ENCODE results near the gene POLR2C.

Gene POLR2C

GRCh38 chr16:57432505-57432904 is 30.0 kb upstream of the POLR2C start:
- H3K36me3 ChIP-seq (ENCODE audit: insufficient read depth, low read length) = peaks cover 74% of the 10 kb centered on the region; the same call in 1 of the 2 replicates
- H3K9me3 ChIP-seq (ENCODE audit: insufficient read depth, low read depth, low read length) = no peaks in the 10 kb centered on the region
- H3K4me1 ChIP-seq (ENCODE audit: insufficient read depth, low read length, poor library complexity, severe bottlenecking) = no peaks in the 10 kb centered on the region

GRCh38 chr16:57432989-57433388 is 29.5 kb upstream of the POLR2C start:
- H3K9me3 ChIP-seq (ENCODE audit: insufficient read depth, low read depth, low read length) = no peaks in the 10 kb centered on the region
- no peaks in the 10 kb centered on the region for H3K4me1 ChIP-seq (ENCODE audit: insufficient read depth, low read length, poor library complexity, severe bottlenecking)
- no peaks in the 10 kb centered on the region for H3K27me3 ChIP-seq (ENCODE audit: insufficient read depth, low read length, poor library complexity, severe bottlenecking)
- H3F3A ChIP-seq (ENCODE audit: low read depth) = no peaks in the 10 kb centered on the region
- no peak overlapping the region for H3K4me3 ChIP-seq (ENCODE audit: low read length, poor library complexity, severe bottlenecking)
- no peak overlapping the region for H3K4me2 ChIP-seq (ENCODE audit: low read depth, low read length, poor library complexity, severe bottlenecking)
- H3K79me2 ChIP-seq (ENCODE audit: insufficient read depth, low read length) = no peaks in the 10 kb centered on the region
- no peak overlapping the region for H2AFZ ChIP-seq (ENCODE audit: low read length)
- H3K36me3 ChIP-seq (ENCODE audit: insufficient read depth, low read length) = peaks cover 73% of the 10 kb centered on the region; the same call in 1 of the 2 replicates
- TF ChIP-seq EZH2phosphoT487 (IDR thresholded peaks at IDR 0.05; ENCODE audit: borderline replicate concordance) (no peak), CTCF (conservative IDR thresholded peaks at IDR 0.05; ENCODE audit: low read length) (no peak)
- H3K9me2 ChIP-seq (replicated peaks; ENCODE audit: low read depth, low read length) = no peaks in the 10 kb centered on the region
- H4K20me1 ChIP-seq (ENCODE audit: insufficient read depth, low read length, poor library complexity, severe bottlenecking) = no peaks in the 10 kb centered on the region
- no peak overlapping the region for H3K9ac ChIP-seq (ENCODE audit: low read depth, low read length, poor library complexity, severe bottlenecking)

More at GRCh38 chr16:57432505-57432904, 30.0 kb upstream of the POLR2C start:
- H4K20me1 ChIP-seq (ENCODE audit: insufficient read depth, low read length, poor library complexity, severe bottlenecking) = no peaks in the 10 kb centered on the region
- no peaks in the 10 kb centered on the region for H3K79me2 ChIP-seq (ENCODE audit: insufficient read depth, low read length)
- no peaks in the 10 kb centered on the region for H3K9me2 ChIP-seq (replicated peaks; ENCODE audit: low read depth, low read length)
- no peak overlapping the region for H3K4me3 ChIP-seq (ENCODE audit: low read length, poor library complexity, severe bottlenecking)
- H3K9ac ChIP-seq (ENCODE audit: low read depth, low read length, poor library complexity, severe bottlenecking) = no peak overlapping the region
- no peaks in the 10 kb centered on the region for H3F3A ChIP-seq (ENCODE audit: low read depth)
- H3K27me3 ChIP-seq (ENCODE audit: insufficient read depth, low read length, poor library complexity, severe bottlenecking) = no peaks in the 10 kb centered on the region
- TF ChIP-seq CTCF (conservative IDR thresholded peaks at IDR 0.05; ENCODE audit: low read length) (no peak), EZH2phosphoT487 (IDR thresholded peaks at IDR 0.05; ENCODE audit: borderline replicate concordance) (no peak)
- H2AFZ ChIP-seq (ENCODE audit: low read length) = no peak overlapping the region
- H3K4me2 ChIP-seq (ENCODE audit: low read depth, low read length, poor library complexity, severe bottlenecking) = no peak overlapping the region

GRCh38 chr16:57434003-57434402 is 28.5 kb upstream of the POLR2C start:
- H3K36me3 ChIP-seq (ENCODE audit: insufficient read depth, low read length) = peaks cover 69% of the 10 kb centered on the region; the same call in 1 of the 2 replicates
- H4K20me1 ChIP-seq (ENCODE audit: insufficient read depth, low read length, poor library complexity, severe bottlenecking) = no peaks in the 10 kb centered on the region
- no peaks in the 10 kb centered on the region for H3K79me2 ChIP-seq (ENCODE audit: insufficient read depth, low read length)
- no peaks in the 10 kb centered on the region for H3K9me3 ChIP-seq (ENCODE audit: insufficient read depth, low read depth, low read length)
- no peak overlapping the region for H3K4me3 ChIP-seq (ENCODE audit: low read length, poor library complexity, severe bottlenecking)
- TF ChIP-seq CTCF (conservative IDR thresholded peaks at IDR 0.05; ENCODE audit: low read length) (no peak), EZH2phosphoT487 (IDR thresholded peaks at IDR 0.05; ENCODE audit: borderline replicate concordance) (no peak)
- H3F3A ChIP-seq (ENCODE audit: low read depth) = no peaks in the 10 kb centered on the region
- no peak overlapping the region for H2AFZ ChIP-seq (ENCODE audit: low read length)
- no peaks in the 10 kb centered on the region for H3K4me1 ChIP-seq (ENCODE audit: insufficient read depth, low read length, poor library complexity, severe bottlenecking)
- H3K4me2 ChIP-seq (ENCODE audit: low read depth, low read length, poor library complexity, severe bottlenecking) = no peak overlapping the region
- no peaks in the 10 kb centered on the region for H3K9me2 ChIP-seq (replicated peaks; ENCODE audit: low read depth, low read length)
- H3K9ac ChIP-seq (ENCODE audit: low read depth, low read length, poor library complexity, severe bottlenecking) = no peak overlapping the region
- no peaks in the 10 kb centered on the region for H3K27me3 ChIP-seq (ENCODE audit: insufficient read depth, low read length, poor library complexity, severe bottlenecking)

Data from Loucy (cell line).